ENCODE data around the gene PON2. TPM values are rescaled to one million over a fixed set of nuclear protein-coding genes. Genes with fewer than 3 reads are reported as not detected.

The PON2 gene
- total and polyA plus RNA-seq, 2 donors (not counting 1 experiment from before 2014, with no cell fraction given), result 7.5 to 8.3 TPM

DNA sequence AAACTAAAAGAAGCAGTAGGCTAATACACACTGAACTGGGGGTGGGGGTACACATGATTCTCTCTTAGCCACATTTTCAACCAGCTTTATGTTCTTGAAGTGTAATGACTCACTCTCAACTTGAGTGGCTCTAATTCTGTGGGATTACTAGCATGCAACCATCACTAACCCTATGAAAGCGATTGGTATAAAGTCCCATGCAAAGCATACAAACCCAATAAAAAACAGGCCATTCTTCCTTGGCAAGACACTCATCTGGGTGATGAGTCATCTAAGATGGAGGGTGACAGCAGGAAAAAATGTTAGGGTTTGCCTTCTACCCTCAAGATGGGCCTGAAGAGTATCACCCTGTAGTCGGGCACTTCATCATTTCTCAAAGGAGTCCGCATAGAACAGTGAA, 23.8 kb downstream of the PON2 start:
- Histone ChIP-seq H3K4me2 (replicated peaks; ENCODE audit: low read depth, low read length, poor library complexity, severe bottlenecking) (no peak overlapping the region), H3K9ac (ENCODE audit: low read length) (no peak overlapping the region), H3K4me1 (ENCODE audit: control insufficient read depth in 2 of 2, insufficient read depth in 2 of 2, low read length in 2 of 2) (no peaks in the 10 kb centered on the region), H3K79me2 (ENCODE audit: control insufficient read depth, insufficient read depth, low read length) (no peaks in the 10 kb centered on the region), H3K4me3 (ENCODE audit: control extremely low read depth in 1 of 5, extremely low read depth in 1 of 5, insufficient read depth in 1 of 5, low read depth in 2 of 5, low read length in 4 of 5) (no peak overlapping the region), H3K27ac (ENCODE audit: low read length in 2 of 2) (no peak overlapping the region), H2AFZ (ENCODE audit: insufficient read depth, low read depth, low read length, poor library complexity, severe bottlenecking) (no peak overlapping the region), H3K27me3 (replicated peaks in 1 of 4; ENCODE audit: control extremely low read depth in 1 of 4, control insufficient read depth in 3 of 4, insufficient read depth in 4 of 4, low read length in 3 of 4) (no peaks in the 10 kb centered on the region), H3K9me3 (ENCODE audit: control extremely low read depth in 1 of 3, control insufficient read depth in 2 of 3, insufficient read depth in 1 of 3, low read length in 2 of 3) (no peaks in the 10 kb centered on the region), H4K20me1 (ENCODE audit: control insufficient read depth, insufficient read depth, low read length, poor library complexity, severe bottlenecking) (no peaks in the 10 kb centered on the region), H3K36me3 (replicated peaks in 1 of 2; ENCODE audit: control extremely low read depth in 1 of 2, control insufficient read depth in 1 of 2, extremely low read depth in 1 of 2, insufficient read depth in 2 of 2, low read length in 1 of 2) (peaks cover 0 to 2% of the 10 kb centered on the region in 2 experiments)
- H3K9me3 Mint-ChIP-seq (ENCODE audit: insufficient read depth), result no peaks in the 10 kb centered on the region
- ChIA-PET CTCF (no interaction called here), POLR2A (no interaction called here)
- DNase-seq (no peak), ATAC-seq (ENCODE audit: low read depth) (no peak)
- no peak overlapping the region for H3K27ac Mint-ChIP-seq
- H3K4me3 Mint-ChIP-seq, result no peak overlapping the region
- H3K4me1 Mint-ChIP-seq, result no peaks in the 10 kb centered on the region
- no CpG with 5 or more reads among the region's 3 CpGs for WGBS (ENCODE audit: insufficient coverage)
- TF ChIP-seq, protein P1, sequence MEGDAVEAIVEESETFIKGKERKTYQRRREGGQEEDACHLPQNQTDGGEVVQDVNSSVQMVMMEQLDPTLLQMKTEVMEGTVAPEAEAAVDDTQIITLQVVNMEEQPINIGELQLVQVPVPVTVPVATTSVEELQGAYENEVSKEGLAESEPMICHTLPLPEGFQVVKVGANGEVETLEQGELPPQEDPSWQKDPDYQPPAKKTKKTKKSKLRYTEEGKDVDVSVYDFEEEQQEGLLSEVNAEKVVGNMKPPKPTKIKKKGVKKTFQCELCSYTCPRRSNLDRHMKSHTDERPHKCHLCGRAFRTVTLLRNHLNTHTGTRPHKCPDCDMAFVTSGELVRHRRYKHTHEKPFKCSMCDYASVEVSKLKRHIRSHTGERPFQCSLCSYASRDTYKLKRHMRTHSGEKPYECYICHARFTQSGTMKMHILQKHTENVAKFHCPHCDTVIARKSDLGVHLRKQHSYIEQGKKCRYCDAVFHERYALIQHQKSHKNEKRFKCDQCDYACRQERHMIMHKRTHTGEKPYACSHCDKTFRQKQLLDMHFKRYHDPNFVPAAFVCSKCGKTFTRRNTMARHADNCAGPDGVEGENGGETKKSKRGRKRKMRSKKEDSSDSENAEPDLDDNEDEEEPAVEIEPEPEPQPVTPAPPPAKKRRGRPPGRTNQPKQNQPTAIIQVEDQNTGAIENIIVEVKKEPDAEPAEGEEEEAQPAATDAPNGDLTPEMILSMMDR (IDR thresholded peaks at IDR 0.05), result no peak
- TF ChIP-seq EZH2 (IDR thresholded peaks at IDR 0.05; ENCODE audit: borderline replicate concordance, insufficient read depth, low read depth, low read length, poor library complexity, severe bottlenecking), result no peak
- H3K27me3 Mint-ChIP-seq, result no peaks in the 10 kb centered on the region
- intact Hi-C loops (cut with micrococcal nuclease), result no loop called here

DNA sequence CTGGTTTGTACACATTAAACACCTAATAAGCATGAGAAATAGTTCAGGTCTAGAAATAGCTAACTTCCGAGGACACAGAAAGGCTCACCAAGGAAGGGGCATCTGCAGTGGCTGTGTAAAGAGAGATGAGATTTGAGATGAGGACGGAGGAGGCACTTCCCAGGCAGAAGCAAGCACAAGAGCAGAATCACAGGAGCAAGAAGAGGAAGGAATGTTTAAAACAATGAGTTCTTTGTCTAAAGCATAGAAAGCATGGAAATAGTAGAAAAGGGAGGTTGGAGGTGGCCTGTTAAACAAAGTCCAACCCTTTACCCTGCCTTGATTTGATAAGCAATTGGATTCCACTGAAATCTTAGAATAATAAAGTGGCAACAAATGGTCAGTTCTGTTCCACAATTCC, 27.1 kb downstream of the PON2 start:
- no peaks in the 10 kb centered on the region for H3K27me3 ChIP-seq (replicated peaks in 1 of 4; ENCODE audit: control extremely low read depth in 1 of 4, control insufficient read depth in 3 of 4, insufficient read depth in 4 of 4, low read length in 3 of 4)
- H3K9me3 Mint-ChIP-seq (ENCODE audit: insufficient read depth), result no peaks in the 10 kb centered on the region
- no peak overlapping the region for H3K27ac Mint-ChIP-seq
- H3K4me3 Mint-ChIP-seq, result no peak overlapping the region
- ChIA-PET CTCF (no interaction called here), POLR2A (no interaction called here)
- H4K20me1 ChIP-seq (ENCODE audit: control insufficient read depth, insufficient read depth, low read length, poor library complexity, severe bottlenecking), result no peaks in the 10 kb centered on the region
- no peaks in the 10 kb centered on the region for H3K9me3 ChIP-seq (ENCODE audit: control extremely low read depth in 1 of 3, control insufficient read depth in 2 of 3, insufficient read depth in 1 of 3, low read length in 2 of 3)
- H2AFZ ChIP-seq (ENCODE audit: insufficient read depth, low read depth, low read length, poor library complexity, severe bottlenecking), result no peak overlapping the region
- DNase-seq, result no peak
- H3K4me1 Mint-ChIP-seq, result no peaks in the 10 kb centered on the region
- H3K79me2 ChIP-seq (ENCODE audit: control insufficient read depth, insufficient read depth, low read length), result no peaks in the 10 kb centered on the region
- H3K9ac ChIP-seq (ENCODE audit: low read length), result no peak overlapping the region
- H3K4me2 ChIP-seq (replicated peaks; ENCODE audit: low read depth, low read length, poor library complexity, severe bottlenecking), result no peak overlapping the region
- H3K36me3 ChIP-seq (replicated peaks in 1 of 2; ENCODE audit: control extremely low read depth in 1 of 2, control insufficient read depth in 1 of 2, extremely low read depth in 1 of 2, insufficient read depth in 2 of 2, low read length in 1 of 2), result peaks cover 0 to 2% of the 10 kb centered on the region in 2 experiments
- no peaks in the 10 kb centered on the region for H3K4me1 ChIP-seq (ENCODE audit: control insufficient read depth in 2 of 2, insufficient read depth in 2 of 2, low read length in 2 of 2)
- intact Hi-C loops (cut with micrococcal nuclease), result no loop called here
- no peak overlapping the region for H3K27ac ChIP-seq (ENCODE audit: low read length in 2 of 2)
- no peak for TF ChIP-seq EZH2 (IDR thresholded peaks at IDR 0.05; ENCODE audit: borderline replicate concordance, insufficient read depth, low read depth, low read length, poor library complexity, severe bottlenecking)
- TF ChIP-seq, protein P1 (IDR thresholded peaks at IDR 0.05), result no peak
- ATAC-seq (ENCODE audit: low read depth), result no peak
- 92% methylated on average over 2 of the region's 2 CpGs for WGBS (ENCODE audit: insufficient coverage)
- no peaks in the 10 kb centered on the region for H3K27me3 Mint-ChIP-seq
- no peak overlapping the region for H3K4me3 ChIP-seq (ENCODE audit: control extremely low read depth in 1 of 5, extremely low read depth in 1 of 5, insufficient read depth in 1 of 5, low read depth in 2 of 5, low read length in 4 of 5)
